Thoracic aorta (tissue), 2 donors: ENCODE results near the gene TCF7L2. TPM values are rescaled to one million over a fixed set of nuclear protein-coding genes. Genes with fewer than 3 reads are reported as not detected.

ENCODE experiments used
- ATAC-seq: fragments of 150-250 bp; one replicate; pipeline ENCODE4 v1.8.0; 2017; ENCODE audit warnings: low read depth; ENCODE audit not compliant: insufficient number of reproducible peaks, low FRiP score
- DNase-seq: peaks from one replicate; pipeline ENCODE4 v3.0.0-alpha.2; 2020; ENCODE audit warnings: low spot score
- H3K27ac ChIP-seq, 2 donors: fragments of 200-600 bp; sonication (generic); 1 replicate in 1 of 2; 2 replicates in 1 of 2; pipeline ENCODE4 v1.5.1; 2016; ENCODE audit warnings: mild to moderate bottlenecking in 2 of 2, moderate library complexity in 2 of 2
- H3K27me3 ChIP-seq: fragments of 200-600 bp; sonication (generic); replicated peaks from 2 replicates; pipeline ENCODE4 v1.6.0; 2016; ENCODE audit warnings: mild to moderate bottlenecking; ENCODE audit not compliant: insufficient read depth
- H3K36me3 ChIP-seq: fragments of 200-600 bp; sonication (generic); one replicate; pipeline ENCODE4 v1.5.1; 2016
- H3K4me1 ChIP-seq, 2 donors: fragments of 200-600 bp; sonication (generic); 1 replicate in 1 of 2; 2 replicates in 1 of 2; pipeline versions ENCODE4 v1.5.1 to v1.6.0; 2016; ENCODE audit warnings: low read depth in 2 of 2, mild to moderate bottlenecking in 1 of 2; ENCODE audit not compliant: control insufficient read depth in 1 of 2
- H3K4me3 ChIP-seq: fragments of 200-600 bp; sonication (generic); 2 replicates; pipeline ENCODE4 v1.5.1; 2016; ENCODE audit warnings: mild to moderate bottlenecking
- H3K9me3 ChIP-seq: fragments of 200-600 bp; sonication (generic); 2 replicates; pipeline ENCODE4 v1.5.1; 2016
- total RNA-seq, 2 donors: library from RNA; depleted of rRNA; stranded (reverse); fragments of >200 nt; gene quantifications; one replicate each; pipeline versions ENCODE4 v1.1.0 to v1.2.3, GENCODE V29; 2016
- TF ChIP-seq, protein P1 (sequence below): fragments of 200-600 bp; sonication (generic); IDR thresholded peaks from one replicate; pipeline ENCODE4 v1.5.1; 2019; ENCODE audit warnings: antibody characterized with exemption

The TCF7L2 gene
- total RNA-seq, 2 donors from 2014 or later, result 21.4 to 50.5 TPM

DNA sequence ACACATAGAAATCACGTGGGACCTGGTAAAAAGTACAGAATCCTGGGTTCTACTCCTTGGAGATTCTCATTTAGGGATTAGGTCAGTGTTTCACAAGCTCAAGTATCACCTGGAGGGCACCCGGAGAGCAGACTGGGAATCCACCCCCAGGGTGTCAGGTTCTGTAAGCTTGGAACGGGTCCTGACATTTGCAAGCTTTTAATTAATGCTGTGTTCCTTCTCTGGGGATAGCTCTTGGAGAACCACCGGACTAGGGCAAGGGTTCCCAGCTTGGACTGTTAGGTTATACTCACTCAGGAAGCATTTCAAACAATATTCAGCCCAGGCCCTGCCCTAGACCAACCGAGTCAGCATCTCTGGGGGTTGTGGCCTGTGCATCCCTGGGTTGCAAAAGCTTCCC lies 23.0 kb downstream of the TCF7L2 start:
- H3K27ac ChIP-seq, result no peak overlapping the region

DNA sequence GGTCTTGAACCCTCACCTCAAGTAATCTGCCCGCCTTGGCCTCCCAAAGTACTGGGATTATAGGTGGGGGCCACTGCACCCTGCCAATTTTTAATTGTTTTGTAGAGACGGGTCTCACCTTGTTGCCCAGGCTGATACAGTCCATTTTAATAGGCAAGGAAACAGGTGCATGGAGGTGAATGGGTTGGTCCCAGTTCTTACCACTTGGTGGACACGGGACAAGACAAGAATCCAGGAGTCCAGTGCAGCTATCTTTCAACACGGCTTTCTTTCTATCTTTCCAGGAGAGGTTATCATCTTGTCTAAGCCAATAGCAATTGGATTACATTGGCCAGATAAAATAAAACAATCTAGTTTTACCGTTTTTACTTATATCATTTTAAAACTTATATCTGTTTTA lies 23.8 kb downstream of the TCF7L2 start:
- Histone ChIP-seq H3K36me3 (peaks cover 10% of the 10 kb centered on the region), H3K27ac (no peak overlapping the region), H3K4me3 (no peak overlapping the region), H3K27me3 (no peaks in the 10 kb centered on the region), H3K9me3 (no peaks in the 10 kb centered on the region), H3K4me1 (peaks cover 0 to 15% of the 10 kb centered on the region in 2 donors)
- ATAC-seq (no peak), DNase-seq (no peak)
- TF ChIP-seq, protein P1, sequence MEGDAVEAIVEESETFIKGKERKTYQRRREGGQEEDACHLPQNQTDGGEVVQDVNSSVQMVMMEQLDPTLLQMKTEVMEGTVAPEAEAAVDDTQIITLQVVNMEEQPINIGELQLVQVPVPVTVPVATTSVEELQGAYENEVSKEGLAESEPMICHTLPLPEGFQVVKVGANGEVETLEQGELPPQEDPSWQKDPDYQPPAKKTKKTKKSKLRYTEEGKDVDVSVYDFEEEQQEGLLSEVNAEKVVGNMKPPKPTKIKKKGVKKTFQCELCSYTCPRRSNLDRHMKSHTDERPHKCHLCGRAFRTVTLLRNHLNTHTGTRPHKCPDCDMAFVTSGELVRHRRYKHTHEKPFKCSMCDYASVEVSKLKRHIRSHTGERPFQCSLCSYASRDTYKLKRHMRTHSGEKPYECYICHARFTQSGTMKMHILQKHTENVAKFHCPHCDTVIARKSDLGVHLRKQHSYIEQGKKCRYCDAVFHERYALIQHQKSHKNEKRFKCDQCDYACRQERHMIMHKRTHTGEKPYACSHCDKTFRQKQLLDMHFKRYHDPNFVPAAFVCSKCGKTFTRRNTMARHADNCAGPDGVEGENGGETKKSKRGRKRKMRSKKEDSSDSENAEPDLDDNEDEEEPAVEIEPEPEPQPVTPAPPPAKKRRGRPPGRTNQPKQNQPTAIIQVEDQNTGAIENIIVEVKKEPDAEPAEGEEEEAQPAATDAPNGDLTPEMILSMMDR, result no peak

More for the DNA sequence above, 23.0 kb downstream of the TCF7L2 start:
- Histone ChIP-seq H3K4me1 (peaks cover 0 to 15% of the 10 kb centered on the region in 2 donors), H3K27me3 (no peaks in the 10 kb centered on the region), H3K4me3 (no peak overlapping the region), H3K36me3 (peaks cover 11% of the 10 kb centered on the region), H3K9me3 (no peaks in the 10 kb centered on the region)
- DNase-seq, result no peak
- TF ChIP-seq, protein P1, result no peak
- ATAC-seq, result no peak

DNA sequence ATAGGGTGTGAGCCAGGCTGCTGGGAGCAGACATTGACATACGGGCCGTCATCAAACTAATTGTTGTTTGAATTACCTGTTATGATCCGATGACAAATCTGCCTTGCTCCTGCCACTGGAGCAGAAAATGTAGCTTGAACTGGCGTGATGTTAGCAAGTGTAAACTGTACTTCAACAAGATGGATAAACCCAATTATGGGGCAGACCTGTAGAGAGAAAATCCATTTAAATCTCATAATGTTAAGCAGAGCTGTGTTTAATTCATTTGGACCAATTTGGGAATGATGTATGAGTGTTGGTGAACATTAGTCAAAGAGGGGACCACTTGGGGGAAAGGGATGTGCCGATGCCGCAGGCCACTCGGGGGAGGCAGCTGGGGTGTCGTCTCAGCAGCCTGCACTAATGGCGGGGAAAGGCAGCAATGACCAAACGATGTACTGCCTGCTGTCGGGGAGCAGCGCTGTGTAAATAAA lies 27.4 kb downstream of the TCF7L2 start:
- TF ChIP-seq, protein P1, result no peak
- DNase-seq (no peak), ATAC-seq (no peak)
- Histone ChIP-seq H3K4me1 (no peaks in the 10 kb centered on the region), H3K27ac (no peak overlapping the region), H3K36me3 (peaks cover 10% of the 10 kb centered on the region), H3K9me3 (no peaks in the 10 kb centered on the region), H3K27me3 (no peaks in the 10 kb centered on the region), H3K4me3 (no peak overlapping the region)

DNA sequence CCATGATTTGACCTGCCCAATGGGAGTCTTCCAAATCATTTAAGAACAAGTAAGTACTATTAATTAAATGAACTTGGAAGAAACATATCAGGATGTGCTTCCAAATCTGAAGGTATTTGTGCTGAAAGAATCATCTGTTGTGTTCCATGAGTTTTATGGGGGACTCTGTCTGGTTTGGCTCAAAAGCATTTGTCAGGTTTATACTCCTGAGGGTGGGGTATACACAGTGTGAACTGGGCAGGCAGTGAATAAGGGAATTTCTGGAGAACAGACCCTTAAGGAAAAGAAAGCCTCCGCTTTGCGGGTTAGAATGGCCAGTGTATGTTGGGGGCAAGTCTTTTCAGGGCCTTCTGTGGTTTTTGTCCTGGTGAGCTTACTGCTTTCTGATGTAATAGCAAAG lies 29.9 kb downstream of the TCF7L2 start:
- TF ChIP-seq, protein P1, result no peak
- peaks cover 7% of the 10 kb centered on the region for H3K36me3 ChIP-seq
- ATAC-seq, result no peak
- H3K9me3 ChIP-seq, result no peaks in the 10 kb centered on the region
- H3K4me3 ChIP-seq, result no peak overlapping the region
- H3K4me1 ChIP-seq, result peaks cover under 1 to 7% of the 10 kb centered on the region in 2 donors
- no peaks in the 10 kb centered on the region for H3K27me3 ChIP-seq
- no peak overlapping the region for H3K27ac ChIP-seq
- DNase-seq, result no peak

DNA sequence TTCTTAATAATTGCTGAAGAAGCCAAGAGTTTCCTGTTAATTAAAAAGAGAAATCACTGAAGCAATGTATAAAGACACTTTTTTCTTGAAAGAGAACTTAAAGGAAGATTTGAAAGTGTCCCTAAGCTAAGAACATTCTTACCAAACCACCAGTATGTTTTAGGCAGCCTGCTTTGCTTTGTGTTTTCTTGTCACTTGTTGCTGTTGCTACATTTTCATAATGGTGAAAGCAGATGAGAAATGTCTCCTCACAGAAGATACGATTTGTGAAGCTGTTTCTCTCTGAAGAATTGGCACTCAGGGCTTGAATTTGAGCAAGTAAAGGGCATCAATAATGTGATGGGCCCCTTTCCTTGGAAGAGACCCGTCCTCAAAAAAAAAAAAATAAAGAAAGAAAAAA lies 30.9 kb downstream of the TCF7L2 start:
- H3K36me3 ChIP-seq, result peaks cover 3% of the 10 kb centered on the region
- H3K4me1 ChIP-seq, result peaks cover 11 to 17% of the 10 kb centered on the region in 2 donors
- H3K27ac ChIP-seq, result no peak overlapping the region
- ATAC-seq (no peak), DNase-seq (no peak)
- H3K27me3 ChIP-seq, result no peaks in the 10 kb centered on the region
- TF ChIP-seq, protein P1, result no peak
- H3K9me3 ChIP-seq, result no peaks in the 10 kb centered on the region
- no peak overlapping the region for H3K4me3 ChIP-seq
